K562 (cell line): ENCODE data around the gene NAB1. TPM values are rescaled to one million over a fixed set of nuclear protein-coding genes. Genes with fewer than 3 reads are reported as not detected.

Experiments used
- ATAC-seq: fragments of 200-7000 bp; cut with Tn5 transposase; 3 replicates; pipeline ENCODE4 v1.9.1; 2020; ENCODE audit warnings: moderate library complexity
- BruUV-seq: library from RNA; stranded (reverse); fragments of 400-500 nt; replicated peaks from 2 replicates; lab custom pipeline; 2021; lab: Mats Ljungman, UMichigan
- CTCF ChIA-PET: fragments of 300-600 bp; formaldehyde crosslinking; extraction: SDS; loops from one replicate; lab custom pipeline; 2021; ENCODE audit warnings: low intra/inter-chr PET ratio; lab: Yijun Ruan, JAX
- POLR2A ChIA-PET: fragments of 300-600, 350-650 bp; sonication (Branson Sonifier 250); formaldehyde crosslinking; extraction: SDS; loops from one replicate; lab custom pipeline; 2021; ENCODE audit warnings: antibody characterized with exemption, inconsistent platforms; lab: Yijun Ruan, JAX
- DNase-seq, 4 experiments: peaks; one replicate each; pipeline versions ENCODE4 v3.0.0 to v3.0.0-alpha.2; 2011 to 2018; ENCODE audit warnings: low spot score in 3 of 4, mixed read lengths in 3 of 4; ENCODE audit errors: extremely low read depth in 1 of 4
- FAIRE-seq: peaks from 2 replicates; lab custom pipeline; 2011; peaks lifted over from hg19 to GRCh38; lab: Jason Lieb, UNC
- H2AFZ ChIP-seq: 2 replicates; pipeline ENCODE4 v1.6.0; 2011; ENCODE audit warnings: low read depth, low read length, control low read depth, inconsistent platforms
- H3K27ac ChIP-seq: fragments of 200-600 bp; 3 replicates; pipeline ENCODE4 v1.8.0; 2011; ENCODE audit warnings: low read depth, mild to moderate bottlenecking, control low read depth, inconsistent platforms, low read length, moderate library complexity, mixed read lengths; ENCODE audit errors: extremely low read depth
- H3K27me3 ChIP-seq, 2 experiments: fragments of 300-600 bp in 1 of 2; 2 replicates in 1 of 2; 3 replicates in 1 of 2; pipeline versions ENCODE4 v1.6.0 to v1.8.0; 2011; ENCODE audit warnings: inconsistent platforms in 2 of 2, low read length in 2 of 2, mild to moderate bottlenecking in 1 of 2, mixed read lengths in 1 of 2, moderate library complexity in 1 of 2; ENCODE audit not compliant: control insufficient read depth in 2 of 2, insufficient read depth in 2 of 2
- H3K36me3 ChIP-seq: fragments of 300-600 bp; 3 replicates; pipeline ENCODE4 v1.8.0; 2011; ENCODE audit warnings: mild to moderate bottlenecking, low read length, inconsistent platforms; ENCODE audit not compliant: control insufficient read depth, insufficient read depth
- H3K4me1 ChIP-seq, 2 experiments: fragments of 200-600 bp in 1 of 2; replicated peaks in 1 of 2; 2 replicates in 1 of 2; 3 replicates in 1 of 2; pipeline versions ENCODE4 v1.5.1 to v1.8.0; 2011; ENCODE audit warnings: inconsistent platforms in 2 of 2, low read length in 2 of 2, mild to moderate bottlenecking in 1 of 2, mixed read lengths in 1 of 2, moderate library complexity in 1 of 2; ENCODE audit not compliant: control insufficient read depth in 2 of 2, insufficient read depth in 2 of 2
- H3K4me2 ChIP-seq: 2 replicates; pipeline ENCODE4 v1.6.1; 2011; ENCODE audit warnings: low read length, control low read depth, inconsistent platforms, mixed read lengths; ENCODE audit not compliant: insufficient read depth
- H3K4me3 ChIP-seq: fragments of 200-600 bp; sonication (generic), shearing (Covaris generic); 2 replicates; pipeline ENCODE4 v1.5.1; 2016; ENCODE audit warnings: control low read depth, inconsistent platforms
- H3K79me2 ChIP-seq: fragments of 200-600 bp; 3 replicates; pipeline ENCODE4 v1.8.0; 2011; ENCODE audit warnings: low read length, inconsistent platforms; ENCODE audit not compliant: control insufficient read depth, insufficient read depth
- H3K9ac ChIP-seq, 2 experiments: 2 replicates each; pipeline versions ENCODE4 v1.6.0 to v1.6.1; 2011; ENCODE audit warnings: low read depth in 2 of 2, low read length in 2 of 2, control low read depth in 1 of 2, inconsistent platforms in 1 of 2, mild to moderate bottlenecking in 1 of 2, mixed read lengths in 1 of 2; ENCODE audit not compliant: insufficient read depth in 1 of 2
- H3K9me1 ChIP-seq: one replicate; pipeline ENCODE4 v1.6.0; 2011; ENCODE audit warnings: inconsistent platforms, mild to moderate bottlenecking, low read length, moderate library complexity; ENCODE audit not compliant: control insufficient read depth, insufficient read depth
- H3K9me3 ChIP-seq: replicated peaks from 2 replicates; pipeline ENCODE4 v1.5.1; 2011; ENCODE audit warnings: low read depth, low read length, inconsistent platforms; ENCODE audit not compliant: control insufficient read depth, insufficient read depth
- H4K20me1 ChIP-seq: replicated peaks from 2 replicates; pipeline ENCODE4 v1.6.1; 2011; ENCODE audit warnings: low read length, inconsistent platforms, mixed read lengths; ENCODE audit not compliant: control insufficient read depth, insufficient read depth
- DDX20 ChIP-seq: fragments of 450-650 bp; IDR thresholded peaks from 2 replicates; pipeline ENCODE4 v1.6.1; 2016; ENCODE audit warnings: missing genetic modification characterization, low read depth, mild to moderate bottlenecking, missing compliant biosample characterization, moderate library complexity
- DEAF1 ChIP-seq: fragments of 450-650 bp; formaldehyde crosslinking; IDR thresholded peaks from 2 replicates; pipeline ENCODE4 v1.4.0; 2020; ENCODE audit warnings: mild to moderate bottlenecking, moderate library complexity
- DMBX1 ChIP-seq: fragments of 250-450 bp; sonication (Bioruptor Pico); IDR thresholded peaks from 2 replicates; pipeline ENCODE4 v1.8.0; 2022; ENCODE audit warnings: inconsistent platforms, mild to moderate bottlenecking, moderate library complexity, borderline replicate concordance
- MYBL2 ChIP-seq, 2 experiments: fragments of 450-650 bp in 1 of 2; sonication (generic) in 1 of 2; formaldehyde crosslinking in 1 of 2; IDR thresholded peaks; 2 replicates each; pipeline versions ENCODE4 v1.6.1 to v1.8.1; 2017 to 2022; ENCODE audit warnings: borderline replicate concordance in 1 of 2, inconsistent platforms in 1 of 2, low read depth in 1 of 2, mild to moderate bottlenecking in 1 of 2, missing genetic modification reagents in 1 of 2, moderate library complexity in 1 of 2
- NKRF ChIP-seq: fragments of 450-650 bp; IDR thresholded peaks from 2 replicates; pipeline ENCODE4 v1.6.1; 2016; ENCODE audit warnings: borderline replicate concordance
- PPARD ChIP-seq: fragments of 250-450 bp; sonication (Bioruptor Pico); IDR thresholded peaks from 2 replicates; pipeline ENCODE4 v1.8.0; 2022; ENCODE audit warnings: inconsistent platforms, mild to moderate bottlenecking, moderate library complexity
- RAD51 ChIP-seq: fragments of 450-650 bp; IDR thresholded peaks from 2 replicates; pipeline ENCODE4 v1.7.1; 2016; ENCODE audit warnings: low read depth, mild to moderate bottlenecking, borderline replicate concordance
- RBM22 ChIP-seq: fragments of 200-400 bp; formaldehyde crosslinking; IDR thresholded peaks from 2 replicates; pipeline ENCODE4 v1.6.1; 2018; ENCODE audit warnings: low read length, low read depth; ENCODE audit not compliant: poor library complexity, severe bottlenecking
- SUPT5H ChIP-seq: fragments of 450-650 bp; IDR thresholded peaks from 2 replicates; pipeline ENCODE4 v1.6.1; 2016
- ZNF224 ChIP-seq: sonication (generic); formaldehyde crosslinking; IDR thresholded peaks from 2 replicates; pipeline ENCODE4 v1.8.0; 2022; ENCODE audit warnings: mild to moderate bottlenecking, missing genetic modification reagents
- ZNF431 ChIP-seq: sonication (generic); formaldehyde crosslinking; IDR thresholded peaks from 2 replicates; pipeline ENCODE4 v1.8.0; 2022; ENCODE audit warnings: mild to moderate bottlenecking, missing genetic modification reagents
- WGBS: fragments of 100-300 bp; shearing (Covaris generic); methylation state at CpG from one replicate; pipeline ENCODE4 v1.1.6; 2016; ENCODE audit warnings: low coverage, mixed read lengths; ENCODE audit not compliant: insufficient coverage; ENCODE audit errors: missing lambda C conversion rate; 5-methylcytosine and 5-hydroxymethylcytosine counted together
- in situ Hi-C: fragments of 300-500 bp; cut with MboI; formaldehyde crosslinking; loops from 4 replicates; pipeline ENCODE4 v1.15.0; 2018; ENCODE audit warnings: inconsistent platforms, mixed read lengths
- intact Hi-C: fragments of 100-400 bp; cut with micrococcal nuclease; formaldehyde crosslinking; loops from 2 replicates; pipeline ENCODE4 v1.14.2; 2022
- polyA plus RNA-seq, 8 experiments: library from polyadenylated mRNA; depleted of rRNA in 4 of 8; stranded (reverse) in 5 of 8; unstranded in 3 of 8; fragments of >200 nt; fragmentation: Nextera tagmentation in 2 of 8; fragmentation: Illumina TruSeq in 1 of 8; extraction: Ambion mirVana in 2 of 8; extraction: Trizol in 1 of 8; gene quantifications; 2 replicates each; pipeline versions ENCODE4 v1.2.1 to v1.2.3, GENCODE V29; 2011 to 2014; ENCODE audit warnings: inconsistent platforms in 1 of 8, missing spikeins in 1 of 8
- total RNA-seq, 7 experiments: library from RNA; depleted of rRNA in 6 of 7; stranded (reverse); fragments of >200 nt in 6 of 7; fragmentation: Illumina TruSeq in 2 of 7; extraction: Trizol in 2 of 7; gene quantifications; 2 replicates each; pipeline versions ENCODE4 v1.2.1 to v1.2.3, GENCODE V29; 2011 to 2021; ENCODE audit warnings: low replicate concordance in 1 of 7

Gene NAB1
- total and polyA plus RNA-seq, 9 of the 15 experiments (the other 6 are each of a cell fraction or from before 2014, with no cell fraction given), result 3.1 to 23.0 (median 16.3) TPM

DNA sequence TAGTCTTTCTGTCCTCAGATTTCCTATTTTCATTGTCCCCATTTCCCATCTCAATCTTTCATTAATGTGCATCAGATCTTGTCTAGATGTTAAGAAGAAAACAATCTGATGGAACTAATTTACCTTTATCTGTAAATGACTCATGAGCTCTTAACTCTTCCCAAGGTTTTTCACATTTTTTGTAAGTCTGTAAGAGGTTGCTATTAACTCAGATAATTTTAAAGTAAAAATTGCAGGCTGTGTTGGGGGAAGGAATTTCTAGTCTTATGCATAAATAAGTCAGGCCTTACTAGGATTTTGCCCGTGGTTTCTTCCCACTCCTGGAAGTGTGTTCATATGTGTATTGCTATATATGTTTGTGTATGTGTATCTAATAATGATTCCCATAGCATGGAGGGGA is 4.3 kb downstream of the NAB1 start:
- ATAC-seq (no peak), DNase-seq (no peak), FAIRE-seq (no peak)
- whole genome bisulfite sequencing, result 50% methylated on average over 1 of the region's 1 CpG
- intact Hi-C loops (no loop called here), in situ Hi-C loops (no loop called here)
- Histone ChIP-seq H3K79me2 (peaks cover 91% of the 10 kb centered on the region), H3K9me1 (peaks cover 4% of the 10 kb centered on the region), H2AFZ (no peak overlapping the region), H3K27me3 (no peaks in the 10 kb centered on the region), H3K36me3 (peaks cover 6% of the 10 kb centered on the region; the same call in 1 of the 3 replicates), H4K20me1 (0 out of 2 replicates have a peak, but pooled peaks cover 3% of the 10 kb centered on the region), H3K9ac (no peak overlapping the region), H3K27ac (no peak overlapping the region), H3K4me1 (peaks cover 9 to 26% of the 10 kb centered on the region in 2 experiments; a peak in 4 of 5 replicates), H3K4me3 (no peak overlapping the region), H3K9me3 (no peaks in the 10 kb centered on the region), H3K4me2 (no peak overlapping the region)
- CTCF ChIA-PET, result no interaction called here
- POLR2A ChIA-PET, result interaction anchor here (0.6 kb wide), 1 partner anchor 47 kb away, joined by 3 read pairs; no protein-coding TSS in a partner anchor
- TF ChIP-seq MYBL2 (IDR thresholded peaks at IDR 0.05; ENCODE audit: low read depth), result no peak
- TF ChIP-seq MYBL2 (CRISPR knock-in tag; IDR thresholded peaks at IDR 0.05; ENCODE audit: borderline replicate concordance), result no peak
- no peak for TF ChIP-seq SUPT5H
- no peak for TF ChIP-seq ZNF224
- no peak for TF ChIP-seq DMBX1
- TF ChIP-seq ZNF431 (CRISPR knock-in tag), result no peak
- no peak for TF ChIP-seq NKRF
- TF ChIP-seq DEAF1 (CRISPR knock-in tag), result no peak
- no peak for TF ChIP-seq RAD51
- no peak for TF ChIP-seq RBM22
- no peak for TF ChIP-seq PPARD (CRISPR knock-in tag)
- TF ChIP-seq DDX20 (tag), result no peak
- BruUV-seq, result no TSS peak
